Colonic mucosa (tissue), 4 donors: Measurements from ENCODE around the gene DSTYK. TPM values are rescaled to one million over a fixed set of nuclear protein-coding genes. Genes with fewer than 3 reads are reported as not detected.

Experiments used
- DNase-seq: peaks from one replicate; pipeline ENCODE4 v3.0.0-alpha.2; 2020
- H3K27ac ChIP-seq: fragments of 200-600 bp; one replicate; pipeline ENCODE4 v1.8.0; 2021
- H3K27me3 ChIP-seq: fragments of 200-600 bp; one replicate; pipeline ENCODE4 v1.8.0; 2021
- H3K36me3 ChIP-seq: fragments of 200-600 bp; one replicate; pipeline ENCODE4 v1.8.0; 2021
- H3K4me1 ChIP-seq: fragments of 200-600 bp; one replicate; pipeline ENCODE4 v1.8.0; 2021; ENCODE audit warnings: mild to moderate bottlenecking
- H3K4me3 ChIP-seq: fragments of 200-600 bp; one replicate; pipeline ENCODE4 v1.8.0; 2021
- H3K9ac ChIP-seq, 2 donors: one replicate each; pipeline ENCODE4 v1.7.0; 2013; ENCODE audit warnings: control low read depth in 2 of 2, low read depth in 2 of 2, low read length in 2 of 2
- H3K9me3 ChIP-seq: fragments of 200-600 bp; one replicate; pipeline ENCODE4 v1.8.0; 2021
- intact Hi-C: fragments of 100-400 bp; cut with DNase I; formaldehyde crosslinking; loops from one replicate; pipeline ENCODE4 v1.14.1; 2022
- total RNA-seq, 2 donors: library from RNA; stranded (reverse); fragmentation: NEBNext Ultra II Directional in 1 of 2; extraction: Animal tissue kit (Norgen Biotek cat#: 25700) in 1 of 2; gene quantifications; one replicate each; pipeline ENCODE4 v1.2.1, GENCODE V29; 2021
- TF ChIP-seq, protein P1 (sequence below): fragments of 200-600 bp; IDR thresholded peaks from one replicate; pipeline ENCODE4 v1.8.0; 2022; ENCODE audit warnings: antibody characterized with exemption, mild to moderate bottlenecking
- donor health status: healthy.
- donor health status: DM: no; HTN: no; CAD: no.
- donor health status: DM: no; HTN: no; CAD: no.

The DSTYK gene
- total RNA-seq, 2 donors from 2014 or later, result 4.5 to 5.7 TPM

- Histone ChIP-seq H3K9ac (peak overlapping the region; percentile 16 to 46), H3K4me3 (peak overlapping the region; percentile 35), H3K27me3 (peaks cover 6% of the 10 kb centered on the region), H3K27ac (no peak overlapping the region), H3K36me3 (no peaks in the 10 kb centered on the region), H3K4me1 (peaks cover 18% of the 10 kb centered on the region), H3K9me3 (no peaks in the 10 kb centered on the region)
- TF ChIP-seq, protein P1, sequence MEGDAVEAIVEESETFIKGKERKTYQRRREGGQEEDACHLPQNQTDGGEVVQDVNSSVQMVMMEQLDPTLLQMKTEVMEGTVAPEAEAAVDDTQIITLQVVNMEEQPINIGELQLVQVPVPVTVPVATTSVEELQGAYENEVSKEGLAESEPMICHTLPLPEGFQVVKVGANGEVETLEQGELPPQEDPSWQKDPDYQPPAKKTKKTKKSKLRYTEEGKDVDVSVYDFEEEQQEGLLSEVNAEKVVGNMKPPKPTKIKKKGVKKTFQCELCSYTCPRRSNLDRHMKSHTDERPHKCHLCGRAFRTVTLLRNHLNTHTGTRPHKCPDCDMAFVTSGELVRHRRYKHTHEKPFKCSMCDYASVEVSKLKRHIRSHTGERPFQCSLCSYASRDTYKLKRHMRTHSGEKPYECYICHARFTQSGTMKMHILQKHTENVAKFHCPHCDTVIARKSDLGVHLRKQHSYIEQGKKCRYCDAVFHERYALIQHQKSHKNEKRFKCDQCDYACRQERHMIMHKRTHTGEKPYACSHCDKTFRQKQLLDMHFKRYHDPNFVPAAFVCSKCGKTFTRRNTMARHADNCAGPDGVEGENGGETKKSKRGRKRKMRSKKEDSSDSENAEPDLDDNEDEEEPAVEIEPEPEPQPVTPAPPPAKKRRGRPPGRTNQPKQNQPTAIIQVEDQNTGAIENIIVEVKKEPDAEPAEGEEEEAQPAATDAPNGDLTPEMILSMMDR, result no peak
- no peak for DNase-seq
- intact Hi-C loops, result no loop called here
Measured at GRCh38 chr1:205228093-205228521, 16.6 kb upstream of the DSTYK start.

DNA sequence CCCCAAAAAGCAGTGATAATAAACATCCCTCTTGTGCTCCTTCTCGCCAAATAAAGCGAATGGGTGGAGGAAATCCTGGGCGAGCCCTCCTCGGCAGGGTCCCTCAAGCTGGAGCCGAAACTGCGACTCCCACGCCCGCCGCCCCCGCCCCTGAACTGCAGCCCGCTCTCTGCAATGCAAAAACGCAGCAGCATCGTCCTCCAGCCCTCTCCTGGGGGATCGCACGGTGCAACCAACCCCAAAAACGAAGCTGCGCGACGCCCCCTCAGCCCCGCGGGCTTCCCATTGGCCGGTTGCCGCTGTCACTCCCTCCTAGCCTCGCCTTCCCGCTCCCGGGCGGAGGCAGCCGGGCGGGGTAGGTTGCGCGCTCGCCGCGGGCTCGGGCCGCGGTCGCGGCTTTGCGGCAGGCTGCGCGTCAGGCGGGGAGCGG, 16.1 kb upstream of the DSTYK start, which contains the start of gene TMCC2:
TMCC2 (plus strand) TSS at position 363 of the 430 bp plus-strand sequence. CDS start 619 bp downstream, outside the sequence.
- H3K9ac ChIP-seq, result peak within 1 kb of the TSS; percentile 46 to 67
- peaks cover 6% of the 10 kb centered on the region for H3K27me3 ChIP-seq
- intact Hi-C loops, result no loop called here
- peak; percentile 89 for DNase-seq
- TF ChIP-seq, protein P1, result no peak
- no peak within 1 kb of the TSS for H3K27ac ChIP-seq
- H3K9me3 ChIP-seq, result no peaks in the 10 kb centered on the region
- no peaks in the 10 kb centered on the region for H3K36me3 ChIP-seq
- peaks cover 18% of the 10 kb centered on the region for H3K4me1 ChIP-seq
- H3K4me3 ChIP-seq, result peak within 1 kb of the TSS; percentile 49

DNA sequence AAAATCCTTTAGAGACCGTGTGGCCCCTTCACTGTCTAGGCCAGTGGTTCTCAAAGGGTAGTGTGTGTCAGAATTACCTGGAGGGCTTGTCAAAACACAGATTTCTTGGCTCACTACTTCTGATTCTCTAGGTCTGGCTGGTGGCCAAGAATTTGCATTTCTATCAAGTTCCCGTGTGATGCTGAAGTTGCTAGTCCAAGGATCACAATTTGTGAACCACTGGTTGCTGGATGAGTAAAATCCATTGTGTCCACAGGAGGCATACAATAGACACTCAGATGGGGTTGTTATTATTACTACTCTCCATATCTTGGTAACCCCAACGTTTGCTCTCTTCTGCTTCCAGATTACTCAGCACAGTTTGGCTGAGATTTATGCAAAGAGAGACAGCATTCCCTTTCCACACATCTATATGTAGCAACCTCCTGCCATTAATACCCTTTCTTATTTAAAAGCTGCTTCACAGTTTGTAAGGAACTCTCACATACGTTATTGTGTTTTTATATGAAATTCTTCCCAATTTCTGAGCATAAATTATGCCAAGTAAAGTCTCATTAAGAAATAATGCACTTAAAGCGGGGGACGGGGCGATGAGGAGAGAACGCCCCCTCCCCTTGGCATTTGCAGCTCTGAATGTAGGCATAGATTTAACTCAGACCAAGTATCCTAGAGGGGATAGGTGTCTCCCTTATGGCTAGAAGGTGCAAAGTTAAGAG, 15.5 kb upstream of the DSTYK start:
- peak overlapping the region; percentile 28 to 67 for H3K9ac ChIP-seq

GRCh38 chr1:205225901-205226765, 14.6 kb upstream of the DSTYK start:
- no peaks in the 10 kb centered on the region for H3K36me3 ChIP-seq
- intact Hi-C loops, result no loop called here
- no peak overlapping the region for H3K4me3 ChIP-seq
- peaks cover 18% of the 10 kb centered on the region for H3K4me1 ChIP-seq
- no peaks in the 10 kb centered on the region for H3K9me3 ChIP-seq
- peaks cover 6% of the 10 kb centered on the region for H3K27me3 ChIP-seq
- DNase-seq, result no peak
- TF ChIP-seq, protein P1, result no peak
- H3K9ac ChIP-seq, result no peak overlapping the region
- no peak overlapping the region for H3K27ac ChIP-seq

More for the DNA sequence above, 15.5 kb upstream of the DSTYK start:
- Histone ChIP-seq H3K9me3 (no peaks in the 10 kb centered on the region), H3K27ac (no peak overlapping the region), H3K27me3 (peaks cover 6% of the 10 kb centered on the region), H3K4me1 (peaks cover 18% of the 10 kb centered on the region), H3K36me3 (no peaks in the 10 kb centered on the region), H3K4me3 (peak overlapping the region; percentile 49)
- DNase-seq, result no peak
- intact Hi-C loops, result no loop called here
- TF ChIP-seq, protein P1, result no peak

DNA sequence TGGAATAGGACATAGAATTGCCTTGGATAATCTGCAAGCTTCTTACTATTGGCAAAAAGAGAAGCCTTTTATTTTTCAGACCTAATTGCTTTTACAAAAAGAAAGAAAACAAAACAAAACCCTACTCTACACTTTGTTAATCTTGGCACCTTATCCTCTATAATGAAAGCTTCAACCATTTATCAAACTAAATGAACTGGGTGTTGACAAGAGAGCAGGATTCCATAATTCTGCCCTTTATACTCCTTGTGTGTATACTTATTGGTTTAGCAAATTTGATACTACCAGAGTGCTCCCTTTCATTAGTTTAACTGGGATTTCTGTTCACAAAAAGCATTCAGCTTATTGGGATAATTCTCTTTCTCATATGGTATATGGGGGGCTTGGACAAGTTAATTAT, 13.2 kb upstream of the DSTYK start:
- H3K36me3 ChIP-seq, result no peaks in the 10 kb centered on the region
- H3K27ac ChIP-seq, result no peak overlapping the region
- peaks cover 14% of the 10 kb centered on the region for H3K4me1 ChIP-seq
- H3K9ac ChIP-seq, result no peak overlapping the region
- no peak overlapping the region for H3K4me3 ChIP-seq
- no peak for DNase-seq
- H3K9me3 ChIP-seq, result no peaks in the 10 kb centered on the region
- TF ChIP-seq, protein P1, result no peak
- intact Hi-C loops, result no loop called here
- H3K27me3 ChIP-seq, result peaks cover 6% of the 10 kb centered on the region
